Measurements from ENCODE around the gene ELANE. TPM values are rescaled to one million over a fixed set of nuclear protein-coding genes. Genes with fewer than 3 reads are reported as not detected.

ELANE gene
- total RNA-seq, 3 donors from 2014 or later = 0.43 to 1.2 (median 0.77) TPM

DNA sequence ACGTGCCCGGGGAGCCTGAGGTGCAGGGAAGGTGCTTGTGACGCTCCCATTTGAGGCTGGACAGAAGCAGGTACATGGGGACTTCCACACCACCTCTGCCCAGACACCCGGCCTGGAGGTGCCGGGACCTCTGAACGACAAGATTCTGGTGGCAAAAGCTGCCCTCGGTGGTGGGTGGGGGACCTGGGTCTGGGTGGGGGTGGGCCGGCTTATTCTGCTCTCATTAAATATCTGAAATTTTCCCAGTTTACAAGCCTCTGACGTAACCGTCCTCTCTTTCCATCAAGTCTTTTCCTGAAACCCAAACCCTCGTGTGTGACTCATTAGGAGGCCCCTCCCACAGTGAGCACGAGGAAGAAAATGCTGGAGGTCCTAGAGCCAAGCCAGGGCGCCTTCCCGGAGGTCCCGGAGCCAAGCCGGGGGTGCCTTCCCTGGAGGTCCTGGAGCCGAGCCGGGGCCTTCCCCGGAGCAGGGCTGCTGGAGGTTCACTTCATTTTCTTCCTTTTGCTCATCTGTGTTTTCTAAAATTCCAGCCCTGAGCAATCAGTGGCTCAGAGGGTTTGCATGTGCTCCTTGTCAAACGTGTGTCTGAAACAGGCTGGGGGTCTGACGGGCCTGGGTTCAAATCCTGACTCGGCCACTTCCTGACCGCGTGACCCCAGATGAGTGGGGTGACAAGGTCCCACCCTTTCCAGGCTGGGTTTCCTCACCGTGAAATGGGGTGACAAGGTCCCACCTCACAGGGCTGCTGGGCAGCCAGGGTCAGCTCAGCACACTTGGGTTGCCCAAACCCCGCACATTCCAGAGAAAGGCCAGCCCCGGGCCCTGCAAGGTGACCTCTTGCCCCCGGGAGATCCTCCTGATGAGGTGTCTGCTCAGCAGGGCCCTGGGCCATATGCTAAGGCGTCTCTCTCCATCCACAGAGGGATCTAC is 17.4 kb downstream of the ELANE start:
- intact Hi-C loops (cut with DNase I, micrococcal nuclease) = loop anchor here in 1 of 2 donors (10.0 kb wide), 1 partner anchor 55 kb away; the partner anchor contains the start of gene ARID3A
- H3K36me3 ChIP-seq (ENCODE audit: low read depth) = no peaks in the 10 kb centered on the region

DNA sequence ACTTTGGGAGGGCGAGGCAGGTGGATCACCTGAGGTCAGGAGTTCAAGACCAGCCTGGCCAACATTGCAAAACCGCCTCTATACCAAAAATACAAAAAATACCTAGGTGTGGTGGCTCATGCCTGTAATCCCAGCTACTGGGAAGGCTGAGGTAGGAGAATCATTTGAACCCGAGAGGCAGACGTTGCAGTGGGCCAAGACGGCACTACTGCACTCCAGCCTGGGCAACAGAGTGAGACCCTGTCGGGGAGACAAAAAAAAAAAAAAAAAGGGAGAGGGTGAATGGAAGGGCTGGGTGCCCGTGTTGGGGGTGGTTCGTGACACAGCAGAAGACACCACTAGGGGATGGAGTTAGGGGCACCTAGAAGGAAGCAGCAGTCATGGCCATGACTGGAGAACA is 18.2 kb downstream of the ELANE start:
- H3K4me1 ChIP-seq (ENCODE audit: low read depth) = peaks cover 10% of the 10 kb centered on the region

More for the DNA sequence above, 17.4 kb downstream of the ELANE start:
- TF ChIP-seq, protein P1, sequence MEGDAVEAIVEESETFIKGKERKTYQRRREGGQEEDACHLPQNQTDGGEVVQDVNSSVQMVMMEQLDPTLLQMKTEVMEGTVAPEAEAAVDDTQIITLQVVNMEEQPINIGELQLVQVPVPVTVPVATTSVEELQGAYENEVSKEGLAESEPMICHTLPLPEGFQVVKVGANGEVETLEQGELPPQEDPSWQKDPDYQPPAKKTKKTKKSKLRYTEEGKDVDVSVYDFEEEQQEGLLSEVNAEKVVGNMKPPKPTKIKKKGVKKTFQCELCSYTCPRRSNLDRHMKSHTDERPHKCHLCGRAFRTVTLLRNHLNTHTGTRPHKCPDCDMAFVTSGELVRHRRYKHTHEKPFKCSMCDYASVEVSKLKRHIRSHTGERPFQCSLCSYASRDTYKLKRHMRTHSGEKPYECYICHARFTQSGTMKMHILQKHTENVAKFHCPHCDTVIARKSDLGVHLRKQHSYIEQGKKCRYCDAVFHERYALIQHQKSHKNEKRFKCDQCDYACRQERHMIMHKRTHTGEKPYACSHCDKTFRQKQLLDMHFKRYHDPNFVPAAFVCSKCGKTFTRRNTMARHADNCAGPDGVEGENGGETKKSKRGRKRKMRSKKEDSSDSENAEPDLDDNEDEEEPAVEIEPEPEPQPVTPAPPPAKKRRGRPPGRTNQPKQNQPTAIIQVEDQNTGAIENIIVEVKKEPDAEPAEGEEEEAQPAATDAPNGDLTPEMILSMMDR (IDR thresholded peaks at IDR 0.05) = no peak
- Histone ChIP-seq H3K4me1 (ENCODE audit: low read depth) (peaks cover 10% of the 10 kb centered on the region), H3K4me3 (no peak overlapping the region), H3K9me3 (no peaks in the 10 kb centered on the region)
- ATAC-seq (peak; percentile 35), DNase-seq (peak in 2 of 3 donors; percentile 53 to 55)

DNA sequence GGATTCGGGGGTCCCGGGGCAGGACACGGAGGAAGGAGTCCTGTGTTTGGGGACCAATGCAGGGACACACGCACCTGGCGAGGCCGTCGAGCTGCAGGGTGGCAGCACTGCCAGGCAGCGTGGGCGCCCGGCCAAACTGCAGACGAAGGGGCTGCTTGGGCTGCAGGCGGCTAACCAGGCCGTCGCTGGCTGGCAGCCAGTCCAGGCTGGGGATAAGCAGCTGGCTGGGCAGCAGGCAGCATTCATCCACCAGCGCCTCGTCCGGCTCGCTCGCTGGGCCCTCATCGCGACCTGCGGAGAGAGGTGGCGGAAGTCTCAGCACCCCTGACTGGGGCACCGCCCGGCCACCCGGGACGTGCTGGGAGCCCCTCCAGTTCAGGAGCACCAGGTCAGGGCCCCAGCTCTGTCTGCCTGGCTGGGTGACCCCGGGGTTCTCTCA is 18.9 kb downstream of the ELANE start:
- Histone ChIP-seq H3K36me3 (ENCODE audit: low read depth) (no peaks in the 10 kb centered on the region), H3K4me1 (ENCODE audit: low read depth) (peaks cover 10% of the 10 kb centered on the region), H3K4me3 (no peak overlapping the region), H3K9me3 (no peaks in the 10 kb centered on the region)
- TF ChIP-seq, protein P1 (IDR thresholded peaks at IDR 0.05) = no peak
- intact Hi-C loops (cut with DNase I, micrococcal nuclease) = no loop called here
- no peak for ATAC-seq
- peak in 1 of 3 donors; percentile 50 for DNase-seq

More for the DNA sequence above, 18.2 kb downstream of the ELANE start:
- TF ChIP-seq, protein P1 (IDR thresholded peaks at IDR 0.05) = no peak
- Histone ChIP-seq H3K36me3 (ENCODE audit: low read depth) (no peaks in the 10 kb centered on the region), H3K9me3 (no peaks in the 10 kb centered on the region), H3K4me3 (no peak overlapping the region)
- ATAC-seq = no peak
- intact Hi-C loops (cut with DNase I, micrococcal nuclease) = no loop called here
- DNase-seq = no peak

DNA sequence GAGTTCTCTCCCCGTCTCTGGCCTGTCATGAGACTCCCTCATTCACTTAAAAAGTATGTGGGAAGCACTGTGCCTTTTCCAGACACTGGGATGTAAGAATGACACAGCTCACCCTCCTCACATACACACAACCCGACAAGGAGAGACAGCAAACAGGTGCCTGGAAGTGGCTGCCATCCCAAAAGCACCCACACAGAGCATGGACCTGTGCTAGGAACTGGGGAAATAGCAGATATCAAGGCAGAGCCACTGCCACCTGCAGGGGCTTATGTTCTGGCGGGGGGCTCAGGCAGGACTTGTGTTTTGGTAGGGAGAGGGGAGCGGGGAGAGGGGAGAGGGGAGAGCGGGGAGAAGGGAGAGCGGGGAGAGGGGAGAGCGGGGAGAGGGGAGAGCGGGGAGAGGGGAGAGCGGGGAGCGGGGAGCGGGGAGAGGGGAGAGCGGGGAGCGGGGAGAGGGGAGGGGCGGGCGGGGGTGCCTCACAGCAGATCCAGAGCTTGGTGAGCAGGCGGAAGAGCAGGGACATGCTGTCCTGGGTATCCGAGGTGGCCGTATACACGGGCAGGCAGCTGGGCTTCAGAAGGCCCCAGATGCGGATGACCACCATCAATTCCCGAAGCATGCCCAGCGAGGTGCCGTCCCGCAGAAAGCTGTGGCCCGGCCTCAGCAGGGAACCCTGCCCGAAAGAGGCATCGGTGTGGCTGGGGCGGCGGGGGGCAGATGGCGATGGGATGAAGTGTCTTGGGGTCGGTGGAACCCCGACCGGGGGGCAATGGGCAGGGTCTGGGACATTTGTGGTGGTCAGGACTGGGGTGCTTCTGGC is 19.6 kb downstream of the ELANE start:
- ATAC-seq (peak; percentile 22), DNase-seq (peak in 1 of 3 donors; percentile 55)
- Histone ChIP-seq H3K4me1 (ENCODE audit: low read depth) (peaks cover 10% of the 10 kb centered on the region), H3K4me3 (no peak overlapping the region), H3K36me3 (ENCODE audit: low read depth) (no peaks in the 10 kb centered on the region), H3K9me3 (no peaks in the 10 kb centered on the region)
- intact Hi-C loops (cut with DNase I, micrococcal nuclease) = no loop called here
- TF ChIP-seq, protein P1 (IDR thresholded peaks at IDR 0.05) = no peak

DNA sequence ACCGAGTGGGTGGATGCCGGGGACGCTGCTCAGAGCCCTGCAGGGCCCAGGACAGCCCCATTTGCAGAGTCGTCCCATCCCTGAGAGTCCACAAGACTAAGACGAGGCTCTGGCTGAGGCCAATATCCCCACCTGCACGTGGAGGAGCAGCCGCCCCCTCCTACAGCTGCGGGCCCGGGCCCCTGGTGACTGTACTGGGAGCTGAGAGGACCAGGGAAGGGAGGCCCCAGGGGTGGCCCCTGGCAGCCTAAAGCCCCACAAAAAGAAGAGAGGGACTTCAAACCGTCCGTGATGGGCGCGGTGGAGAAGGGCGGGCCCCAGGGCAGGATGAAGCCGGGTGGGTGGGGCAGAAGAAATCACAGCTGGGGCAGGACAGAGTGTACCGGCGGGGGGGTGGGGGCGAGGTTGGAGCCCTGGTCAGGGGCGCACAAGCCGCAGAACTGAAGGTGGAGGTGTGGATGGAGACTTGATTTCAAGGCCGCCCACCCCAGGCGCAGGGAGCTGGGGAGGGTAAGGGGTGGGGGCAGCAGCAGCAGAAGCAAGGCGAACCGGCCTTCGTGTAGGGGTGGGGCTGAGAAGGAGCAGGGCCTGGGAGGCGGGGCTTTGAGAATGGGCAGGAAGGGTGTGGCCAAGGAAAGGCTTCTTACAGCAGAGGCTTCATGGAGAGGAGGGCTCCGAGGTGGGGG is 20.3 kb downstream of the ELANE start:
- H3K36me3 ChIP-seq (ENCODE audit: low read depth) = no peaks in the 10 kb centered on the region
- TF ChIP-seq, protein P1 (IDR thresholded peaks at IDR 0.05) = no peak
- peak; percentile 84 for ATAC-seq
- H3K9me3 ChIP-seq = no peaks in the 10 kb centered on the region
- intact Hi-C loops (cut with DNase I, micrococcal nuclease) = no loop called here
- peak; percentile 90 to 94 (median 93) for DNase-seq
- H3K4me1 ChIP-seq (ENCODE audit: low read depth) = peaks cover 10% of the 10 kb centered on the region
- H3K4me3 ChIP-seq = no peak overlapping the region

Measured in mucosa of descending colon (tissue), 3 donors.